Measurements from ENCODE around the gene SLC25A40. TPM values are rescaled to one million over a fixed set of nuclear protein-coding genes. Genes with fewer than 3 reads are reported as not detected.
"Not testable (repeated sequence)": the region's sequence is repeated elsewhere in the genome, so short reads cannot be mapped to it uniquely, and the experiment has no call there.

SLC25A40 gene
- polyA plus RNA-seq, 1 donor = 46.1 TPM

- DNase-seq = no peak
These were observed 2.1 kb downstream of the SLC25A40 start for GRCh38 chr7:87874066-87874465.

DNA sequence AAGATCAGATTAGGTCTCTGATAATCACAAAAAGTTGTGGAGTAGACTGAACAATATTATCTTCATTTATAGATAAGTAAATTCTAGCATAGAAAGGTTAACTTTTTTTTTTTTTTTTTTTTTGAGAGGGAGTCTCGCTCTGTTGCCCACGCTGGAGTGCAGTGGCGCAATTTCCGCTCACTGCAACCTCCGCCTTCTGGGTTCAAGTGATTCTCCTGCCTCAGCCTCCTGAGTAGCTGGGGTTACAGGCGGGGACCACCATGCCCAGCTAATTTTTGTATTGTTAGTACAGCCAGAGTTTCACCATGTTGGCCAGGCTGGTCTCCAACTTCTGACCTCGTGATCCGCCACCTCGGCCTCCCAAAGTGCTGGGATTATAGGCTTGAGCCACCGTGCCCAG, 2.8 kb downstream of the SLC25A40 start:
- not testable (repeated sequence) for DNase-seq

- DNase-seq = no peak
These were observed 3.8 kb downstream of the SLC25A40 start for GRCh38 chr7:87872346-87872745.

- DNase-seq = no peak
These were observed 5.7 kb downstream of the SLC25A40 start for GRCh38 chr7:87870471-87870870.

- not testable (repeated sequence) for DNase-seq
These were observed 9.6 kb downstream of the SLC25A40 start for GRCh38 chr7:87866533-87866932.

DNA sequence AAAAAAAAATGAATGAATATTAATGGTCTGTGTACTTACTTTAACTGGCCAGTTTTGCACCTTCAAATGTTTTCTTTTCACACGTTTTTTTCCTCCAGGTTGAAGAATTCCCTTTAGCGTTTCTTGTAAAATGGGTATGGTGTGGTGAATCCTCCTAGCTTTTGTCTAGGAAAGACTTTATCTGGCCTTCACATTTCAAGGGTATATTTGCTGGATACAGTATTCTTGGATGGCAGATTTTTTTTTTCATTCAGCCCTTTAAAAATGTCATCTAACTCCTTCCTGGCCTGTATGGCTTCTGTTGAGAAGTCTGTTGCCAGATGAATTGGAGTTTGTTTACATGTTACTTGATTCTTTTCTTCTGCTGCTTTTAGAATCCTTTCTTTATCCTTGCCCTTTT, 10.1 kb downstream of the SLC25A40 start:
- DNase-seq = no peak

DNA sequence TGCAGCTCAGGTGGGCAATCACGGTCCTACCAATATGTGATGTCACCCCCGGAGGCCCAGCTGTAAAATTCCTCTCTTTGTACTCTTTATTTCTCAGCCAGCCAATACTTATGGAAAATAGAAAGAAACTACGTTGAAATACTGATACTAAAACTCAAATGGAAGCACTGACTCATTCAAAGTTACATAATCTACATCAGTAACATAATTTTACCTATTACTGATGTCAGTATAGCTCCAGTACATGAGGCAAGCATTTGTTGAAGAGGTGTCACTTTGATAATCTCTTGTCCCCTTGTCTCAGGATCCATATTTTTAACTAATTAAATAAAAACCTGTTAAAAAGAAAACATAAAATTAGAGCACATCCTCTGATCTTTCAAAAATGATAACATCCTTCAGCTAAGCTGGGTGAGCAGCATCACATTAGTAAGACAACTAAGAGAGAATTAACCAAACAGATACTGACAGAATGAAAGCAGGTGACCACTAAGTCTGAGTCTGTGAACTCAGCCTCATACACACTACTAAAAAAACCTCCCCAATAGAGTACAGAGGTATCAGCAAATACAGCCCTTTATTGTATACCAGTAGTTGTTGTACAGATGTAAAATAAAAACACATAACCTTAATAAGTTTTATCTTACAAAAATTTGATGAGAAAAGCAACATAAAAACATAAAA, 17.6 kb downstream of the SLC25A40 start:
- no peak for DNase-seq

- no peak for DNase-seq
These were observed 22.8 kb downstream of the SLC25A40 start for GRCh38 chr7:87853237-87853864.

- no peak for DNase-seq
These were observed 23.9 kb downstream of the SLC25A40 start for GRCh38 chr7:87852306-87852705.

DNA sequence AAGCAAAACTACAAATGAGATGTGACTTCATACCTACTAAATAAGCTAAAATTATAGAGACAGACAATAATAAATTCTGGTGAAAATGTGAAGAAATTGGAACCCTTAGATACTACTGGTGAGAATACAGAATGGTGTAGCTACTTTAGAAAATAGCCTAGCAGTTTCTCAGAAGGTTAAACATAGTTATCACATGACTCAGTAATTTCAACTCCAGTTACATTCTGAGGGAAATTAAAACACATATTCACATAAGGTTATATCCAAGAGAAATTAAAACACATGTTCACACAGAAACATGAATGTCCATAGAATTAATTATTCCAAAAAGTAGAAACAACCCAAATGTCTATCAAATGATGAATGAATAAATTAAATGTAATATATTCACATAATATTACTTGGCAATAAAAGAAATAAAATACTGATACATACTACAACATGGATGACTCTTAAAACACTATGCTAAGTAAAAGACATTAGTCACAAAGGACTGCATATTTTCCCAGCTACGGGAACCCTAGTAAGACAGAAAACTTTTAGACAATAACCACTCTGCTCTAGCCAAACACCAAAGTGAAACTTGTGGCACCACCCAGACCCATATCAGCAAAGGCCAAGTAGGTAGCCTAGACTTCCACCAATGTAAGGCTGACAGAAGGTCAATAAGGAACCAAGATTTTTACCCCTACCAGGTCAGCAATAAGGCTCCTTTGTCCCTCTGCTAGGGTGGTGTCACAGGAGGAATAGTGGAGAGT, 25.1 kb downstream of the SLC25A40 start:
- no peak for DNase-seq

GRCh38 chr7:87837597-87837996, 38.6 kb downstream of the SLC25A40 start:
- DNase-seq = no peak

DNA sequence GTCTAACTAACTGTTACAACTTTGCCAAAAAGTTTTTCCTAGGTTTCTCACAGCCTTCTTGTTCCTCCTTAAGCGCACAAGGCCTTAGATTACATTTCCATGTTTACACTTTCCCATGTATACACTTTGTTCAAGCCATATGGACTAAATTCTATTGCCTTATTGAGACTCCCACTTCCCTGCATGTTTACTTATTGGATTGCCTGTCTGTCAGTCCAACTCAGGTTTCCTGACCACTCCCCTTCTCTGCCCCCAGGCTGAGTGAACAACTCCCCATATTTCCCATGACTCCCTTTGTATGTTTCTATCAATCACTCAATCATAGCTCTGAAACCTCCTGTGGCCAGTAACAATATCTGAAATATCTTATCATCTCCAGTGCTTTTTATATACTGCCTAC, 43.0 kb downstream of the SLC25A40 start:
- no peak for DNase-seq

GRCh38 chr7:87831097-87831496, 45.1 kb downstream of the SLC25A40 start:
- DNase-seq = no peak

GRCh38 chr7:87828383-87828782, 47.8 kb downstream of the SLC25A40 start:
- not testable (repeated sequence) for DNase-seq

- not testable (repeated sequence) for DNase-seq
These were observed 50.8 kb downstream of the SLC25A40 start for GRCh38 chr7:87825369-87825768.

DNA sequence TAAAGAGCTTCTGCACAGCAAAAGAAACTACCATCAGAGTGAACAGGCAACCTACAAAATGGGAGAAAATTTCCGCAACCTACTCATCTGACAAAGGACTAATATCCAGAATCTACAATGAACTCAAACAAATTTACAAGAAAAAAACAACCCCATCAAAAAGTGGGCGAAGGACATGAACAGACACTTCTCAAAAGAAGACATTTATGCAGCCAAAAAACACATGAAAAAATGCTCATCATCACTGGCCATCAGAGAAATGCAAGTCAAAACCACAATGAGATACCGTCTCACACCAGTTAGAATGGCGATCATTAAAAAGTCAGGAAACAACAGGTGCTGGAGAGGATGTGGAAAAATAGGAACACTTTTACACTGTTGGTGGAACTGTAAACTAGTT, 54.1 kb downstream of the SLC25A40 start:
- DNase-seq = not testable (repeated sequence)

DNA sequence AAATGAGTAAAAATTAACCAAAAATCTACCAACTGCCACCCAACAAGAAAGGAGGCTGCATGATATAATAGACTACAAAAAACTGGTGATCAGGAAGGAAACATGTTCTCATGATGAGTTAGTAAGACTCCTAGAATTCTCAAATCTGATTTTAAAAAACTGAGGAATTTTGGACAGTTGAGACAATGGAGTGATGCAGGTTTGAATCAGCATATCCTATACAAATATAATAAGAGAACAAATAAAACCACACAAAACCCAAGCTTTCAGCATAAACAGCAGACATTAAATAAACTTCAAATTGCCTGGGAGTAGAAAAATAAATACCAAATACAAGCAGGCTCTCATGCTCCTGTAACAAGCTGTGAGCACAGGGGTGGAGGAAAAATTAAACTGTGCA, 57.8 kb downstream of the SLC25A40 start:
- no peak for DNase-seq

GRCh38 chr7:87816389-87816788, 59.8 kb downstream of the SLC25A40 start:
- no peak for DNase-seq

DNA sequence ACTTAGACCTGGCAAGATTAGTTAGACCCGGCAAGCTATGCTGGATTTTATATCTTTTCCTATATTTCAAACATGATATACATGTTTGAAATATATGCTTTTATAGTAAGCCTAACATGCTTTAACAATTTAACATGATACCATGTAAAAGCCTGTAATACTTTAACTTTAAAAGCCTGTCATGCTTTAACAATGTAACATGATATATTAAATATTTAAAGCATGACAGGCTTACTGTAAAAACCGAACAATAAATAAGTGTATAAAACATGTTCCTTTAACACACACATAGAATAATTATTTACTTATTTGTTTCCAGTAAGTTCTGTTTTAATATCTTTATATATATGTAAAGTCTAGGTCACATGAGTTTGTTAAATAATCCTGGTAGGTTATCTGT, 65.4 kb downstream of the SLC25A40 start:
- no peak for DNase-seq

DNA sequence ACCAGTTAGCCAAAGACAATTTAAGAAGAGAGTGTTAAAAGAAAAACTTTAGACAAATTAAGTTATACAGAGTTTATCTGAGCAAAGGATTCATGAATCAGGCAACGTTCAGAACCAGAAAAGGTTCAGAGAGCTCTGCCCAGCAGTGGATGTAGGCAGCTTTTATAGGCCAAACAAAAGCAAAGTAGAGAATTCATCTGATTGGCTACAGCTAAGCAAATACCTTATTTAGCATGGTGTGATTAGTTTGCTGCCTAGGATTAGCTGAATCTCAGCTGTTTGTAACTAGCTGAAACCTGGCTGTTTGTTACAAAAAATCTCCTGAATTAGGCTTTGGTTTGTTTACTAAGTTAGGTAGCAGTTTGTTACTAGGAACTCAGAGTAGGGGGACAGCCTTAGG, 66.0 kb downstream of the SLC25A40 start:
- DNase-seq = no peak

DNA sequence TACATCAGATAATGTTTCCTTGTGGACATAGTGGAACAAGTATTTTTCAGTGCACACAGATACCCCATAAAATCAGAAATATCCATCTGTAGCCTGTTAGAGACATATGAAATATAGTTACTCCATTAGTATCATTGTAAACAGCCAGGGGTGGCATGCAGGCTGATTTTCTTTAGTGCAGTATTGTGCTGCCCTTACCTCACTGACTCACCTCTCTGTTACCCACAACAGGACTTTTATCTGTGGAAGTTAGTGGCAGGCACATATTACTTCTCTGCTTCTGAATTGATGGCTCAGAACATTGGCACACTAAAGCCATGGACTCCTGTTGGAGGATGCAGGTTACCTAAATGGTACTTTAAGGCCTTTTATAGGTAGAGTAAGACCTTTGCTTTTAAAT, 70.0 kb downstream of the SLC25A40 start:
- DNase-seq = no peak

- peak; percentile 46 for DNase-seq
These were observed 78.3 kb downstream of the SLC25A40 start for GRCh38 chr7:87797798-87798403.

DNA sequence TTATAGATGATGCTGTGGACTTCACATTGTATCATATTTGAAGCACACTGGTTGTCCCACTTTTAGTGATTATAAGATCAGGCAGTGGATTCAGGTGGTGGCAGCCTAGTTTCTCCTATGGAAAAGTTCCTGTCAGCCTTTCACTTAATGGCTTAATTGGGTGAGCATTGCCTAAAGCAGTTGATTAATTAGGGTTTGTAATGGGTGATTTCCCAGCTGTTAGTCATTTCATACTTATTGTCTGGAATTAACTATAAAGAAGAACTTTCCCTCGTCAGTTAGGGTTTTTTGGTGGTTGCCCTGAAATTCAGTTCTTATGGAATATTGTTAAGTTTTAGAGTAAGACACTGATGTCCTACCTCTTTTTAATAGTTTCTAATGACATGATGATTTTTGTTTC, 78.8 kb downstream of the SLC25A40 start:
- DNase-seq = no peak

Data from left kidney (tissue), 2 donors.